H1 (cell line): ENCODE measurements around the gene STARD9. TPM values are rescaled to one million over a fixed set of nuclear protein-coding genes. Genes with fewer than 3 reads are reported as not detected.

Experiments
- CTCF ChIA-PET: fragments of 300-600 bp; sonication (Branson Sonifier 250); formaldehyde crosslinking; loops from one replicate; lab custom pipeline; 2021; ENCODE audit not compliant: partially characterized antibody; lab: Charles Lee
- POLR2A ChIA-PET: fragments of 300-600 bp; sonication (Branson Sonifier 250); formaldehyde crosslinking; loops from one replicate; lab custom pipeline; 2021; ENCODE audit warnings: inconsistent platforms; ENCODE audit not compliant: partially characterized antibody; lab: Charles Lee
- DNase-seq, 2 experiments: peaks; one replicate each; pipeline versions ENCODE4 v3.0.0 to v3.0.0-alpha.2; 2010 to 2022; ENCODE audit warnings: low spot score in 2 of 2, low read depth in 1 of 2, mixed read lengths in 1 of 2
- FAIRE-seq: peaks from 2 replicates; lab custom pipeline; 2011; peaks lifted over from hg19 to GRCh38; lab: Jason Lieb, UNC
- H2AFZ ChIP-seq: 2 replicates; pipeline ENCODE4 v1.8.1; 2012; ENCODE audit warnings: low read length, inconsistent platforms
- H2AK5ac ChIP-seq: 2 replicates; pipeline ENCODE4 v1.6.1; 2013; ENCODE audit warnings: low read depth, low read length
- H2BK120ac ChIP-seq: replicated peaks from 2 replicates; pipeline ENCODE3; 2013; ENCODE audit warnings: low read depth, low read length, inconsistent platforms
- H2BK12ac ChIP-seq: 2 replicates; pipeline ENCODE4 v1.6.1; 2013; ENCODE audit warnings: low read depth, low read length
- H2BK15ac ChIP-seq: 2 replicates; pipeline ENCODE4 v1.6.1; 2013; ENCODE audit warnings: low read length
- H2BK20ac ChIP-seq: 2 replicates; pipeline ENCODE4 v1.6.1; 2013; ENCODE audit warnings: low read length
- H2BK5ac ChIP-seq: 2 replicates; pipeline ENCODE4 v1.6.1; 2013; ENCODE audit warnings: low read depth, low read length
- H3K14ac ChIP-seq: 2 replicates; pipeline ENCODE4 v1.6.1; 2013; ENCODE audit warnings: inconsistent platforms; ENCODE audit not compliant: insufficient read length
- H3K18ac ChIP-seq: 2 replicates; pipeline ENCODE4 v1.6.1; 2013; ENCODE audit warnings: low read length; ENCODE audit errors: extremely low read depth
- H3K23ac ChIP-seq: 2 replicates; pipeline ENCODE4 v1.6.1; 2013; ENCODE audit warnings: inconsistent platforms; ENCODE audit not compliant: insufficient read length
- H3K23me2 ChIP-seq: 2 replicates; pipeline ENCODE4 v1.6.1; 2013; ENCODE audit warnings: low read depth, low read length
- H3K27ac ChIP-seq: 2 replicates; pipeline ENCODE4 v1.6.1; 2011; ENCODE audit warnings: low read depth, low read length, inconsistent platforms
- H3K27me3 ChIP-seq, 4 experiments: replicated peaks in 1 of 4; 1 replicate in 1 of 4; 2 replicates in 3 of 4; pipeline versions ENCODE4 v1.6.1 to v1.8.1; 2011 to 2013; ENCODE audit warnings: low read length in 3 of 4, mild to moderate bottlenecking in 3 of 4, inconsistent platforms in 2 of 4, mixed read lengths in 2 of 4, moderate library complexity in 1 of 4; ENCODE audit not compliant: control insufficient read depth in 3 of 4, insufficient read depth in 3 of 4; ENCODE audit errors: extremely low read depth in 1 of 4
- H3K36me3 ChIP-seq, 4 experiments: 2 replicates each; pipeline versions ENCODE4 v1.6.1 to v1.8.1; 2011 to 2013; ENCODE audit warnings: mild to moderate bottlenecking in 4 of 4, low read length in 3 of 4, moderate library complexity in 2 of 4, control low read depth in 1 of 4, inconsistent platforms in 1 of 4; ENCODE audit not compliant: insufficient read depth in 4 of 4, control insufficient read depth in 2 of 4
- H3K4ac ChIP-seq: replicated peaks from 2 replicates; pipeline ENCODE3; 2013; ENCODE audit warnings: low read length, low read depth, mixed read lengths, inconsistent platforms; ENCODE audit not compliant: insufficient read length
- H3K4me1 ChIP-seq, 4 experiments: replicated peaks in 1 of 4; 1 replicate in 1 of 4; 2 replicates in 3 of 4; pipeline versions ENCODE4 v1.6.1 to v1.8.1; 2011 to 2013; ENCODE audit warnings: low read length in 3 of 4, inconsistent platforms in 2 of 4, mixed read lengths in 1 of 4; ENCODE audit not compliant: insufficient read depth in 4 of 4, control insufficient read depth in 3 of 4
- H3K4me2 ChIP-seq, 2 experiments: 2 replicates each; pipeline versions ENCODE4 v1.6.1 to v1.8.1; 2011 to 2013; ENCODE audit warnings: low read depth in 2 of 2, low read length in 2 of 2, control low read depth in 1 of 2, inconsistent platforms in 1 of 2, mild to moderate bottlenecking in 1 of 2; ENCODE audit not compliant: insufficient read depth in 1 of 2
- H3K4me3 ChIP-seq, 4 experiments: fragments of 200-600, 300-600 bp in 1 of 4; sonication (generic), shearing (Covaris generic), sonication (Bioruptor Twin) in 1 of 4; 2 replicates each; pipeline versions ENCODE4 v1.5.1 to v1.8.1; 2011 to 2016; ENCODE audit warnings: low read length in 4 of 4, low read depth in 3 of 4, control low read depth in 2 of 4, inconsistent platforms in 2 of 4, mild to moderate bottlenecking in 2 of 4, mixed read lengths in 1 of 4, moderate library complexity in 1 of 4; ENCODE audit not compliant: insufficient read depth in 2 of 4; ENCODE audit errors: extremely low read depth in 1 of 4
- H3K56ac ChIP-seq: replicated peaks from 2 replicates; pipeline ENCODE3; 2013; ENCODE audit warnings: low read depth, mild to moderate bottlenecking, mixed read lengths, low read length, inconsistent platforms; ENCODE audit not compliant: insufficient read length
- H3K79me1 ChIP-seq: 2 replicates; pipeline ENCODE4 v1.6.1; 2013; ENCODE audit warnings: low read depth, low read length, control low read depth
- H3K79me2 ChIP-seq, 2 experiments: 2 replicates each; pipeline versions ENCODE4 v1.6.1 to v1.8.1; 2012 to 2013; ENCODE audit warnings: low read length in 2 of 2, mild to moderate bottlenecking in 2 of 2, inconsistent platforms in 1 of 2; ENCODE audit not compliant: insufficient read depth in 2 of 2, control insufficient read depth in 1 of 2
- H3K9ac ChIP-seq, 4 experiments: replicated peaks in 1 of 4; 1 replicate in 1 of 4; 2 replicates in 3 of 4; pipeline versions ENCODE4 v1.6.1 to v1.8.1; 2011 to 2013; ENCODE audit warnings: low read depth in 3 of 4, low read length in 3 of 4, control low read depth in 2 of 4, mild to moderate bottlenecking in 2 of 4, moderate library complexity in 2 of 4, inconsistent platforms in 1 of 4; ENCODE audit errors: extremely low read depth in 1 of 4
- H3K9me3 ChIP-seq, 2 experiments: 2 replicates each; pipeline versions ENCODE4 v1.6.1 to v1.8.1; 2012 to 2013; ENCODE audit warnings: mild to moderate bottlenecking in 2 of 2, moderate library complexity in 2 of 2, control low read depth in 1 of 2, inconsistent platforms in 1 of 2, low read depth in 1 of 2, low read length in 1 of 2, mixed read lengths in 1 of 2; ENCODE audit not compliant: insufficient read depth in 2 of 2
- H4K20me1 ChIP-seq, 2 experiments: replicated peaks in 1 of 2; 2 replicates each; pipeline versions ENCODE3 to v1.8.1; 2011 to 2013; ENCODE audit warnings: inconsistent platforms in 2 of 2, low read length in 2 of 2, mild to moderate bottlenecking in 1 of 2; ENCODE audit not compliant: insufficient read depth in 2 of 2, control insufficient read depth in 1 of 2
- H4K5ac ChIP-seq: 2 replicates; pipeline ENCODE4 v1.6.1; 2013; ENCODE audit warnings: low read length, low read depth, mixed read lengths, inconsistent platforms; ENCODE audit not compliant: insufficient read length
- H4K8ac ChIP-seq: 2 replicates; pipeline ENCODE4 v1.8.0; 2013; ENCODE audit warnings: mild to moderate bottlenecking, moderate library complexity, low read length, inconsistent platforms; ENCODE audit not compliant: insufficient read depth; ENCODE audit errors: extremely low read depth
- H4K91ac ChIP-seq: replicated peaks from 2 replicates; pipeline ENCODE3; 2013; ENCODE audit warnings: low read length, mixed read lengths, inconsistent platforms; ENCODE audit not compliant: insufficient read length
- FOSL1 ChIP-seq: IDR thresholded peaks from 2 replicates; pipeline ENCODE4 v1.6.1; 2011; ENCODE audit warnings: mild to moderate bottlenecking, low read depth, low read length, moderate library complexity; ENCODE audit not compliant: insufficient read depth
- SUZ12 ChIP-seq: fragments of 200-600 bp; sonication (generic); IDR thresholded peaks from 2 replicates; pipeline ENCODE4 v1.6.1; 2012; ENCODE audit warnings: mild to moderate bottlenecking, inconsistent platforms, low read length, moderate library complexity, mixed read lengths
- WGBS, 2 experiments: shearing (Covaris generic) in 1 of 2; methylation state at CpG; one replicate each; pipeline versions ENCODE4 v1.1.6 to v1.1.7; 2013 to 2015; ENCODE audit warnings: low lambda C conversion rate in 2 of 2, mixed read lengths in 2 of 2, inconsistent platforms in 1 of 2, low coverage in 1 of 2, missing lambda C conversion rate in 1 of 2; ENCODE audit not compliant: insufficient replicate concordance in 2 of 2, insufficient coverage in 1 of 2, insufficient read length in 1 of 2; ENCODE audit errors: extremely low coverage in 1 of 2, missing lambda C conversion rate in 1 of 2; 5-methylcytosine and 5-hydroxymethylcytosine counted together
- polyA plus RNA-seq, 7 experiments: library from polyadenylated mRNA; depleted of rRNA in 3 of 7; stranded (reverse) in 5 of 7; unstranded in 2 of 7; fragments of >200 nt in 5 of 7; fragments of 200-250 nt in 2 of 7; gene quantifications; 1 replicate in 5 of 7; 2 replicates in 1 of 7; 4 replicates in 1 of 7; pipeline versions ENCODE4 v1.2.1 to v1.2.3, GENCODE V29; 2011 to 2013; ENCODE audit warnings: missing spikeins in 2 of 7, mixed read lengths in 2 of 7
- total RNA-seq: library from RNA; stranded (reverse); fragmentation: NEBNext Ultra II Directional; extraction: Animal tissue kit (Norgen Biotek cat#: 25700); gene quantifications from 2 replicates; pipeline ENCODE4 v1.2.1, GENCODE V29; 2021

The STARD9 gene
- total and polyA plus RNA-seq, 2 of the 8 experiments (the other 6 are each of a cell fraction or from before 2014, with no cell fraction given), result 2.8 to 7.0 TPM

DNA sequence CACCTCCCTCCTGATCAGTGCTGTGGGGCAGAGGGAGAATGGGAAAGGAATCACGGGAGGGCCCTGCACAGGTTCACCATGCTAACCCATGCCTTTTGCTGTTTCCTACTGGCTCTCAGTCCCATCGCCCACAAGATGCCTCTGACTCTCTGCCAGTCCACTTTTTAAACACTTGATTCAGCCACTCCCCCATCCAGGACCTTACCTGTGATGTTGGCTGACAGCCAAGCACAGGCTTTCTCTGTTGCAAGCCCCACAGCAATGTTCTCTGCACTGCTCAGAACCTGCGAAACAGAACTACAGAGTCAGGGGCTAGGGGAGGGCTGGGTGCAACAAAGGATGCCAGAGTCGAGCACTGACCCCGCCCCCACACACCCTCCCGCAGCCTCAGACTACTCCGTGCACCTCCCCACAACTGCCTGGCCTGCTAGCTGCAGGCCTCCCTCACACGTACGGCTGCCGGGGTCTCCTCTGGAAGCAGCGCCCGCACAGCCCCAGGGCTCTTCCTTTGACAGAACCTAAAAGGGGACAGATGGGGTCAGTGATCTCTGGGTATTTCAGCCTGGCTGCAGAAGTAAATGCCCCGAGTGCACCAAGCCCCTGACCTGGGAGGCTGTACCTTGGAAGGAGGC is 152.5 kb downstream of the STARD9 start:
- H4K20me1 ChIP-seq, result peaks cover 6 to 7% of the 10 kb centered on the region in 2 experiments
- H3K56ac ChIP-seq, result no peak overlapping the region
- WGBS, 2 experiments, result 90% methylated on average over 13 of the region's 13 CpGs; no CpG with 5 or more reads in 1 of the 2 experiments
- no peaks in the 10 kb centered on the region; the same call in 1 of the 2 replicates for H3K79me1 ChIP-seq
- H3K9me3 ChIP-seq, result no peaks in the 10 kb centered on the region
- peak in 1 of 2 experiments; percentile 45 for DNase-seq
- H3K27me3 ChIP-seq, result no peaks in the 10 kb centered on the region
- ChIA-PET CTCF (no interaction called here), POLR2A (no interaction called here)
- H3K27ac ChIP-seq, result no peak overlapping the region
- no peak overlapping the region for H2AK5ac ChIP-seq
- H2BK5ac ChIP-seq, result peak overlapping the region; percentile 52
- H3K9ac ChIP-seq, result no peak overlapping the region
- H3K4me2 ChIP-seq, result no peak overlapping the region
- H3K14ac ChIP-seq, result no peak overlapping the region
- peaks cover 12 to 66% (median 32%) of the 10 kb centered on the region in 4 experiments for H3K36me3 ChIP-seq
- no peaks in the 10 kb centered on the region for H3K79me2 ChIP-seq
- H2AFZ ChIP-seq, result no peak overlapping the region
- H3K4me3 ChIP-seq, result no peak overlapping the region
- peaks cover 0 to 10% (median 7%) of the 10 kb centered on the region in 4 experiments; a peak in 5 of 7 replicates for H3K4me1 ChIP-seq
- no peak overlapping the region for H2BK15ac ChIP-seq
- no peak overlapping the region for H3K18ac ChIP-seq
- no peak overlapping the region for H4K5ac ChIP-seq
- H3K23me2 ChIP-seq, result 0 out of 2 replicates have a peak, but pooled peaks cover 2% of the 10 kb centered on the region
- no peak overlapping the region for H3K4ac ChIP-seq
- FAIRE-seq, result no peak
- H3K23ac ChIP-seq, result no peak overlapping the region
- H4K8ac ChIP-seq, result no peak overlapping the region
- H2BK12ac ChIP-seq, result no peak overlapping the region
- H2BK20ac ChIP-seq, result no peak overlapping the region
- H2BK120ac ChIP-seq, result no peak overlapping the region
- no peak overlapping the region for H4K91ac ChIP-seq
- TF ChIP-seq SUZ12 (no peak), FOSL1 (no peak)
